Measurements from ENCODE around the gene TSPAN18.
A peak's percentile ranks its signal among the peaks of the same experiment; 100 is the strongest.

TSPAN18 gene

GRCh38 chr11:44825058-44825785 is 98.5 kb downstream of the TSPAN18 start:
- Histone ChIP-seq H3K9ac (ENCODE audit: insufficient read length, low read depth) (peak overlapping the region; percentile 64), H3K27me3 (ENCODE audit: insufficient read depth, insufficient read length) (peaks cover 6% of the 10 kb centered on the region), H3K4me1 (ENCODE audit: insufficient read depth, insufficient read length) (peaks cover 39% of the 10 kb centered on the region)

GRCh38 chr11:44826922-44827643 is 100.3 kb downstream of the TSPAN18 start:
- Histone ChIP-seq H3K9ac (ENCODE audit: insufficient read length, low read depth) (no peak overlapping the region), H3K27me3 (ENCODE audit: insufficient read depth, insufficient read length) (peaks cover 6% of the 10 kb centered on the region), H3K36me3 (ENCODE audit: insufficient read depth, insufficient read length, low read length) (peaks cover 16% of the 10 kb centered on the region), H3K4me3 (ENCODE audit: insufficient read length, low read depth) (no peak overlapping the region), H3K4me1 (ENCODE audit: insufficient read depth, insufficient read length) (peaks cover 44% of the 10 kb centered on the region), H3K9me3 (ENCODE audit: insufficient read depth, low read length) (peaks cover 11% of the 10 kb centered on the region; the same call in 1 of the 2 replicates)
- DNase-seq (ENCODE audit: low read depth, low spot score), result no peak
- no peak for TF ChIP-seq SUZ12 (IDR thresholded peaks at IDR 0.05; ENCODE audit: extremely low read depth, insufficient read depth, insufficient read length)

More at GRCh38 chr11:44825058-44825785, 98.5 kb downstream of the TSPAN18 start:
- DNase-seq (ENCODE audit: low read depth, low spot score), result no peak
- Histone ChIP-seq H3K9me3 (ENCODE audit: insufficient read depth, low read length) (peaks cover 28% of the 10 kb centered on the region; the same call in 1 of the 2 replicates), H3K36me3 (ENCODE audit: insufficient read depth, insufficient read length, low read length) (peaks cover 16% of the 10 kb centered on the region), H3K4me3 (ENCODE audit: insufficient read length, low read depth) (no peak overlapping the region)
- no peak for TF ChIP-seq SUZ12 (IDR thresholded peaks at IDR 0.05; ENCODE audit: extremely low read depth, insufficient read depth, insufficient read length)
- no peak for TF ChIP-seq ZNF274 (IDR thresholded peaks at IDR 0.05; ENCODE audit: low read depth, low read length)
- no peak for TF ChIP-seq YY1 (IDR thresholded peaks at IDR 0.05; ENCODE audit: insufficient read depth, insufficient read length)

GRCh38 chr11:44828296-44828695 is 101.5 kb downstream of the TSPAN18 start:
- DNase-seq (ENCODE audit: low read depth, low spot score), result no peak
- TF ChIP-seq ZNF274 (IDR thresholded peaks at IDR 0.05; ENCODE audit: low read depth, low read length), result no peak
- TF ChIP-seq SUZ12 (IDR thresholded peaks at IDR 0.05; ENCODE audit: extremely low read depth, insufficient read depth, insufficient read length), result no peak
- no peak for TF ChIP-seq YY1 (IDR thresholded peaks at IDR 0.05; ENCODE audit: insufficient read depth, insufficient read length)
- H3K27me3 ChIP-seq (ENCODE audit: insufficient read depth, insufficient read length), result peaks cover 6% of the 10 kb centered on the region
- H3K36me3 ChIP-seq (ENCODE audit: insufficient read depth, insufficient read length, low read length), result peaks cover 16% of the 10 kb centered on the region
- no peaks in the 10 kb centered on the region for H3K9me3 ChIP-seq (ENCODE audit: insufficient read depth, low read length)
- peaks cover 46% of the 10 kb centered on the region for H3K4me1 ChIP-seq (ENCODE audit: insufficient read depth, insufficient read length)
- H3K9ac ChIP-seq (ENCODE audit: insufficient read length, low read depth), result no peak overlapping the region
- no peak overlapping the region for H3K4me3 ChIP-seq (ENCODE audit: insufficient read length, low read depth)

GRCh38 chr11:44829838-44830237 is 103.1 kb downstream of the TSPAN18 start:
- Histone ChIP-seq H3K4me1 (ENCODE audit: insufficient read depth, insufficient read length) (peaks cover 49% of the 10 kb centered on the region), H3K27me3 (ENCODE audit: insufficient read depth, insufficient read length) (peaks cover 6% of the 10 kb centered on the region), H3K36me3 (ENCODE audit: insufficient read depth, insufficient read length, low read length) (peaks cover 16% of the 10 kb centered on the region), H3K9me3 (ENCODE audit: insufficient read depth, low read length) (no peaks in the 10 kb centered on the region), H3K4me3 (ENCODE audit: insufficient read length, low read depth) (no peak overlapping the region), H3K9ac (ENCODE audit: insufficient read length, low read depth) (peak overlapping the region; percentile 13)
- TF ChIP-seq SUZ12 (IDR thresholded peaks at IDR 0.05; ENCODE audit: extremely low read depth, insufficient read depth, insufficient read length), result no peak
- TF ChIP-seq ZNF274 (IDR thresholded peaks at IDR 0.05; ENCODE audit: low read depth, low read length), result no peak
- TF ChIP-seq YY1 (IDR thresholded peaks at IDR 0.05; ENCODE audit: insufficient read depth, insufficient read length), result no peak
- DNase-seq (ENCODE audit: low read depth, low spot score), result no peak

- H3K9me3 ChIP-seq (ENCODE audit: insufficient read depth, low read length), result peaks cover 5% of the 10 kb centered on the region
- no peak overlapping the region for H3K4me3 ChIP-seq (ENCODE audit: insufficient read length, low read depth)
- H3K36me3 ChIP-seq (ENCODE audit: insufficient read depth, insufficient read length, low read length), result peaks cover 11% of the 10 kb centered on the region
- peaks cover 2% of the 10 kb centered on the region for H3K27me3 ChIP-seq (ENCODE audit: insufficient read depth, insufficient read length)
- no peak overlapping the region for H3K9ac ChIP-seq (ENCODE audit: insufficient read length, low read depth)
- H3K4me1 ChIP-seq (ENCODE audit: insufficient read depth, insufficient read length), result peaks cover 40% of the 10 kb centered on the region
- TF ChIP-seq ZNF274 (IDR thresholded peaks at IDR 0.05; ENCODE audit: low read depth, low read length), result no peak
- TF ChIP-seq YY1 (IDR thresholded peaks at IDR 0.05; ENCODE audit: insufficient read depth, insufficient read length), result no peak
- no peak for TF ChIP-seq SUZ12 (IDR thresholded peaks at IDR 0.05; ENCODE audit: extremely low read depth, insufficient read depth, insufficient read length)
- no peak for DNase-seq (ENCODE audit: low read depth, low spot score)
These were observed 105.0 kb downstream of the TSPAN18 start for GRCh38 chr11:44831605-44832394.

- peak overlapping the region; percentile 6 for H3K9ac ChIP-seq (ENCODE audit: insufficient read length, low read depth)
- H3K4me1 ChIP-seq (ENCODE audit: insufficient read depth, insufficient read length), result peaks cover 34% of the 10 kb centered on the region
- H3K27me3 ChIP-seq (ENCODE audit: insufficient read depth, insufficient read length), result no peaks in the 10 kb centered on the region
- no peak overlapping the region for H3K4me3 ChIP-seq (ENCODE audit: insufficient read length, low read depth)
- TF ChIP-seq ZNF274 (IDR thresholded peaks at IDR 0.05; ENCODE audit: low read depth, low read length), result no peak
- TF ChIP-seq SUZ12 (IDR thresholded peaks at IDR 0.05; ENCODE audit: extremely low read depth, insufficient read depth, insufficient read length), result no peak
- TF ChIP-seq YY1 (IDR thresholded peaks at IDR 0.05; ENCODE audit: insufficient read depth, insufficient read length), result no peak
- peaks cover 12% of the 10 kb centered on the region for H3K9me3 ChIP-seq (ENCODE audit: insufficient read depth, low read length)
- H3K36me3 ChIP-seq (ENCODE audit: insufficient read depth, insufficient read length, low read length), result peaks cover 6% of the 10 kb centered on the region
- no peak for DNase-seq (ENCODE audit: low read depth, low spot score)
These were observed 105.7 kb downstream of the TSPAN18 start for GRCh38 chr11:44832452-44832851.
